ENCODE results near the gene KMT2E.

GRCh38 chr7:105106473-105106872, 92.5 kb downstream of the KMT2E start:
- no peak for TF ChIP-seq GATA2 (IDR thresholded peaks at IDR 0.05; ENCODE audit: insufficient read depth, insufficient read length, low read depth, low read length)
- TF ChIP-seq CTCF (IDR thresholded peaks at IDR 0.05; ENCODE audit: extremely low read depth in 1 of 2, insufficient read depth in 1 of 2, low read depth in 1 of 2, low read length in 2 of 2), result no peak

All from endothelial cell of umbilical vein (primary cell).